ENCODE results near the gene KLF1.

Gene KLF1

DNA sequence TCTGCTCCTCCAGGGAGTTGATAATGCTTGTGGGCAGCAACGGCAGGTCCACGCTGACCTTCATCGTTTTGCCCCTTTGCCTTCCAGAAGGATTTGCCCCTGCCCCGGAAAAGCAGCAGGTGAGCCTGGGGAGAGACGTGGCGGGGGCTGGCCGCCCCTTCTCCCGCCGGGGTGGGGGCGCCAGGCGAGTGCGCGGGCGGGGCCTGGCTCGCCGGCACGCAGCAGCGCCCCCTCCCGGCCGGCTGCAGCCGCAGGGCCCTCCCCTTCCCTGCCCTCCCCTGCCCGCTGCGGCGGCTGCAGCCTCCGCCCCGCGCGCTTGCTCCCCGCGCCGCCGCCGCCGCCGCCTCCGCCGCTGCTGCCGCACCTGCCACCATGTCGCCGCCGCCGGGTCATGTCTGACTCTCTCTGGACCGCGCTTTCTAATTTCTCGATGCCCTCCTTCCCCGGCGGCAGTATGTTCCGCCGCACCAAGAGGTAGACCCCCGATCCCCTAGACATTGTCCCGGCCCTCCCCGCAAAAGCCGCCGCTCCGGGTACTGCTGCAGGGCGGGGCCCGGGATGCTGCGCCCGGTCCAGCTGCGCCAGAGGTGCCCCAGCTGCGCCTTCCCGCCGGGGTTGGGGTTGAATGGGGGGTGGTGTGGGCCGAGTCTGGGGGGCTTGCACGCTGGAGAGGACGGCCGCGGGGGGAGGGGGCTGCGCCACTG, 48.7 kb downstream of the KLF1 start, which contains the start of gene MAST1:
Gene MAST1, plus strand, starts transcription at position 334 of the 704 bp plus-strand sequence. Its CDS starts 58 bp downstream, at position 392.
- peaks cover 15% of the 10 kb centered on the region for H3K4me1 ChIP-seq (ENCODE audit: insufficient read depth, insufficient read length)
- no peaks in the 10 kb centered on the region for H3K36me3 ChIP-seq (ENCODE audit: insufficient read depth, insufficient read length, low read length)
- TF ChIP-seq ZNF274 (IDR thresholded peaks at IDR 0.05; ENCODE audit: low read depth, low read length) (no peak), SUZ12 (IDR thresholded peaks at IDR 0.05; ENCODE audit: extremely low read depth, insufficient read depth, insufficient read length) (no peak)
- peak within 1 kb of the TSS; percentile 65 for H3K9ac ChIP-seq (ENCODE audit: insufficient read length, low read depth)
- DNase-seq (ENCODE audit: low read depth, low spot score), result no peak
- peak within 1 kb of the TSS; percentile 45 for H3K4me3 ChIP-seq (ENCODE audit: insufficient read length, low read depth)
- no peaks in the 10 kb centered on the region for H3K9me3 ChIP-seq (ENCODE audit: insufficient read depth, low read length)
- peaks cover 38% of the 10 kb centered on the region for H3K27me3 ChIP-seq (ENCODE audit: insufficient read depth, insufficient read length)

DNA sequence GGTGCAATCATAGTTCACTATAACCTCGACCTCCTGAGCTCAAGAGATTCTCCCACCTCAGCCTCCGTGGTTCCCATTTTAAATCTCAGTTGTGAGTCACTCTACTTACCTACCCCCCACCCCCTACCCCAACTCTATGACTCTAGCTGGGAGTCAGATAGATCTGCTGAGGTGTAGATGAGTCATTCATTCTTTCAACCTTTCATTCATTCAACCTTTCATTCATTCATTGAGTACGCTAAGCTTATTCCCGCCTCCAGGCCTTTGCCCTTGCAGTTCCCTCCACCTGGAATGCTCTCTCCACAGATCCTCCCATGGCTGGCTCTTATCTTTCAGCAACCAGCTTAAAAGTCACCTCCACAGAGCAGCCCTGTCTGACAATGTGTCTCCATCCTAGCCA, 49.8 kb downstream of the KLF1 start:
- TF ChIP-seq YY1 (IDR thresholded peaks at IDR 0.05; ENCODE audit: insufficient read depth, insufficient read length), result no peak
- no peak for TF ChIP-seq SUZ12 (IDR thresholded peaks at IDR 0.05; ENCODE audit: extremely low read depth, insufficient read depth, insufficient read length)
- TF ChIP-seq ZNF274 (IDR thresholded peaks at IDR 0.05; ENCODE audit: low read depth, low read length), result no peak
- Histone ChIP-seq H3K27me3 (ENCODE audit: insufficient read depth, insufficient read length) (peaks cover 38% of the 10 kb centered on the region), H3K9me3 (ENCODE audit: insufficient read depth, low read length) (no peaks in the 10 kb centered on the region), H3K4me3 (ENCODE audit: insufficient read length, low read depth) (no peak overlapping the region), H3K4me1 (ENCODE audit: insufficient read depth, insufficient read length) (peaks cover 17% of the 10 kb centered on the region), H3K9ac (ENCODE audit: insufficient read length, low read depth) (no peak overlapping the region), H3K36me3 (ENCODE audit: insufficient read depth, insufficient read length, low read length) (no peaks in the 10 kb centered on the region)
- DNase-seq (ENCODE audit: low read depth, low spot score), result no peak

DNA sequence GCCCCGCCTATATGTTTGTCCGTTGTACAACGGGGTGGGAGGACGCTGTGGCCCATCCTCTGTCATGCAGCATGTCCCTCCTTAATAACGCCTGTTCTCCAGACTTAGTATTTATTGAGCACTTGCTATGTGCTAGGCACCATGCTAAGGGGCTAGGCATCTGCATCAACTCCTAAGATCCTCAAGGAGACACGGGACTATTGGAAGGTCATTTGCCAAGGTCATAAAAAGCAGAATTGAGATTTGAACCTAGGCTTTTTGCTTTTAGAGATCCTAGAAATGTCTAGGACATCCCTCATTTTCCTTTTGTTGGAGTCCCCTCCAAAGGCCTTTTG, 50.5 kb downstream of the KLF1 start:
- Histone ChIP-seq H3K27me3 (ENCODE audit: insufficient read depth, insufficient read length) (peaks cover 38% of the 10 kb centered on the region), H3K9ac (ENCODE audit: insufficient read length, low read depth) (peak overlapping the region; percentile 33), H3K36me3 (ENCODE audit: insufficient read depth, insufficient read length, low read length) (no peaks in the 10 kb centered on the region), H3K9me3 (ENCODE audit: insufficient read depth, low read length) (no peaks in the 10 kb centered on the region), H3K4me1 (ENCODE audit: insufficient read depth, insufficient read length) (peaks cover 15% of the 10 kb centered on the region), H3K4me3 (ENCODE audit: insufficient read length, low read depth) (no peak overlapping the region)
- no peak for DNase-seq (ENCODE audit: low read depth, low spot score)
- no peak for TF ChIP-seq ZNF274 (IDR thresholded peaks at IDR 0.05; ENCODE audit: low read depth, low read length)
- TF ChIP-seq YY1 (IDR thresholded peaks at IDR 0.05; ENCODE audit: insufficient read depth, insufficient read length), result no peak
- TF ChIP-seq SUZ12 (IDR thresholded peaks at IDR 0.05; ENCODE audit: extremely low read depth, insufficient read depth, insufficient read length), result no peak

DNA sequence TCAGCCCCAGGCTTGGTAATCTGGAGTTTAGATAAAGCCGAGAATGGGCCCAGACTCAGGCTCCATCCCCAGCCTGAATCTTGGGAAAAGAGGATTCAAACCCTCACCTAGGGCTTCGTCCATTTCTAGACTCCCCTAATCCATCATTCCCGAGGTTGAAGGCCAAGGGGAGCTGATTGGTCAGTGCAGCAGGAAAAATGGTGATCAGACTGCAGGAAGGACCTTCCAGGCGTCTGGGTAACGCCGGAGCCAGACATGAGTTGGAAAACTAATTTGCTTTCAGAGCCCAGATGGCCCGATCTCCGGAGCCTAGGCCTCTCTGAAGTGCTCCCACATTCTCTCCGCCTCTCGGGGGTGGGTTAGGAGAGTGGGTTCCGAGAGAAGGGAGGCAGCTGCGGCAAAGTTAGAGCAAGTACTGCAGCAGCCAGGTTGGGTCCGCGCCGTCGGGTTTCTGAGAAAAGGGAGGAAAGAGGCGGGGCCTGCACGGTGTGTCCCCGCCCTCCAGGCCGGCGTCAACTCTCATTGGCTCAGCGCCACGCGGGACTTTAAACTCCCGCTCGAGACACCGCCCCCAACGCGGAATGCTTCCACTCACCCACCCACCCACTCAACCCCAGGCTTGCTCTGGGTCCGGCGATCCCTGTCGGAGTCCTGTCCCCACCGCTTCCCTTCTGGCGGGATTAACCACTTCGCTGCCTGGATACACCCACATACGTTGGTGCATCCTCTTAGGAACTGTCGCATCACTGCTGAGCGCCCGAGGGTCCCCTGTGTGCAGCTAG, 51.8 kb downstream of the KLF1 start:
- H3K36me3 ChIP-seq (ENCODE audit: insufficient read depth, insufficient read length, low read length), result no peaks in the 10 kb centered on the region
- H3K4me1 ChIP-seq (ENCODE audit: insufficient read depth, insufficient read length), result peaks cover 12% of the 10 kb centered on the region
- no peak for DNase-seq (ENCODE audit: low read depth, low spot score)
- no peaks in the 10 kb centered on the region for H3K9me3 ChIP-seq (ENCODE audit: insufficient read depth, low read length)
- H3K4me3 ChIP-seq (ENCODE audit: insufficient read length, low read depth), result peak overlapping the region; percentile 61
- peak overlapping the region; percentile 83 for H3K9ac ChIP-seq (ENCODE audit: insufficient read length, low read depth)
- TF ChIP-seq YY1 (IDR thresholded peaks at IDR 0.05; ENCODE audit: insufficient read depth, insufficient read length) (no peak), SUZ12 (IDR thresholded peaks at IDR 0.05; ENCODE audit: extremely low read depth, insufficient read depth, insufficient read length) (no peak), ZNF274 (IDR thresholded peaks at IDR 0.05; ENCODE audit: low read depth, low read length) (no peak)
- H3K27me3 ChIP-seq (ENCODE audit: insufficient read depth, insufficient read length), result peaks cover 38% of the 10 kb centered on the region

DNA sequence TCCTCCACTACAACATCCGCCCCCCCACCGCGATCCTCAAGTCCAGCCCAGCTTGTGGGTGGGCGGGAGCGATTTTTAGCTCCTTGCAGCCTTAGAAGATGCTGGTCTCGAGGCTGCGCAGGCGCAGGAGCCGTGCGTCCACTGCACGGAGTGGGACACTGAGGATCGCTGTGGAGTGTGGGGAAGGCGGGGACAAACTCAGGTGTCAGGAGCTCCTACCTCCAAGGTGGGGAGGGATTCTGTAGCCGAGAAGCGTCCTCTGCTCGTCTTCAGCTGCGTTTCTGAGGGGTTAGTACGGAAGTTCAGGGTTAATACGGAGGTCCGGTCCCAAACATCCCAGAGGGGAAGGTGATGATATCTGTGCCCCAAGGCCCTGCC, 52.4 kb downstream of the KLF1 start, which contains the start of gene RTBDN:
Gene RTBDN, minus strand, starts transcription at position 14 of the 378 bp plus-strand sequence. CDS start 4,600 bp downstream, outside the sequence.
- Histone ChIP-seq H3K4me3 (ENCODE audit: insufficient read length, low read depth) (peak within 1 kb of the TSS; percentile 61), H3K9ac (ENCODE audit: insufficient read length, low read depth) (peak within 1 kb of the TSS; percentile 83), H3K36me3 (ENCODE audit: insufficient read depth, insufficient read length, low read length) (no peaks in the 10 kb centered on the region), H3K9me3 (ENCODE audit: insufficient read depth, low read length) (no peaks in the 10 kb centered on the region), H3K27me3 (ENCODE audit: insufficient read depth, insufficient read length) (peaks cover 32% of the 10 kb centered on the region), H3K4me1 (ENCODE audit: insufficient read depth, insufficient read length) (peaks cover 10% of the 10 kb centered on the region)
- TF ChIP-seq SUZ12 (IDR thresholded peaks at IDR 0.05; ENCODE audit: extremely low read depth, insufficient read depth, insufficient read length), result no peak
- TF ChIP-seq YY1 (IDR thresholded peaks at IDR 0.05; ENCODE audit: insufficient read depth, insufficient read length), result no peak
- no peak for TF ChIP-seq ZNF274 (IDR thresholded peaks at IDR 0.05; ENCODE audit: low read depth, low read length)
- no peak for DNase-seq (ENCODE audit: low read depth, low spot score)
